Stimulated activated CD4-positive, alpha-beta T cell treated with anti-CD3 and anti-CD28 coated beads, Interleukin-1b, Interleukin-23, amount 100 ng/mL, for 1 hour (primary cell): ENCODE data around the gene RBPMS2.
A peak's percentile ranks its signal among the peaks of the same experiment; 100 is the strongest.
"Not testable (repeated sequence)": the region's sequence is repeated elsewhere in the genome, so short reads cannot be mapped to it uniquely, and the experiment has no call there.

ENCODE experiments used
- DNase-seq, 2 donors: peaks; one replicate each; pipeline ENCODE4 v3.0.0-alpha.2; 2020; ENCODE audit warnings: low read depth in 2 of 2

The RBPMS2 gene

GRCh38 chr15:64775551-64776401, at the start of gene RBPMS2:
RBPMS2 (minus strand) TSS chr15:64775589; CDS start chr15:64775319, 270 bp downstream.
- no peak for DNase-seq

DNA sequence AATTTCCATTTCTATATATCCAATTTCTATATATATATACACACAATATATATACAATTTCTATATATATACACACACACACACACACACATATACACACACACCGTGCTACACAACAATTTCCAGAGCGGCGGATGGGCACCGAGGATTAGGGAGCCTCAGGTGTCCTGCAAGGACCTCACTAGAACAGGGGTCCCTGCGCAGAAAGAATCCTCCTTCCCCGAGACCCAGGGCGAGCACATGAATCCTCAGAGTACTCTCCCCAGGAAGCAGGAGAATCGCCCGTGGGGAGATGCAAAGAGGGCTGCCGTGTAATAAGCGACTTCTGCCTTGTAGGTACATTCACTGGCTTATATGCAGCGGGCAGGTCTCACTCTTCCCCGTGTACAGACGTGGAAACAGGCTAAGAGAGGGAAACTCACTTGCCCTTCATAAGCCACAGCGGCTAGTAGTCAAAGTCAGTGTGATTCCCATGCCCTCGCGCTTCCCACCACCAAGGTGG, 49.6 kb upstream of the RBPMS2 start:
- DNase-seq, result no peak

GRCh38 chr15:64816452-64816851, 41.1 kb upstream of the RBPMS2 start:
- DNase-seq, result no peak

DNA sequence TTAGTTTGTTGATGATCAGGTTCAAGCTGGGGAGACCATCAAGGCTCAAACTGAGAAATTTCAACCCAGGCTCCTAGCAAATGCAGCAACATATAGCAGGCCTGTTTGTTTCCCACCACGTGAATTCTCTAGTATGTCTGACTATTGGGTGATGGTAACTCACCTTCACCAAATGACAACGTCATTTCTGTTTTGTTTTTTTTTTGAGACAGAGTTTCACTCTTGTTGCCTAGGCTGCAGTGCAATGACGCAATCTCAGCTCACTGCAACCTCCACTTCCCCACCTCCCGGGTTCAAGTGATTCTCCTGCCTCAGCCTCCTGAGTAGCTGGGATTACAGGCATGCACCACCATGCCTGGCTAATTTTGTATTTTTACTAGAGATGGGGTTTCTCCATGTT, 39.6 kb upstream of the RBPMS2 start:
- not testable (repeated sequence) for DNase-seq

DNA sequence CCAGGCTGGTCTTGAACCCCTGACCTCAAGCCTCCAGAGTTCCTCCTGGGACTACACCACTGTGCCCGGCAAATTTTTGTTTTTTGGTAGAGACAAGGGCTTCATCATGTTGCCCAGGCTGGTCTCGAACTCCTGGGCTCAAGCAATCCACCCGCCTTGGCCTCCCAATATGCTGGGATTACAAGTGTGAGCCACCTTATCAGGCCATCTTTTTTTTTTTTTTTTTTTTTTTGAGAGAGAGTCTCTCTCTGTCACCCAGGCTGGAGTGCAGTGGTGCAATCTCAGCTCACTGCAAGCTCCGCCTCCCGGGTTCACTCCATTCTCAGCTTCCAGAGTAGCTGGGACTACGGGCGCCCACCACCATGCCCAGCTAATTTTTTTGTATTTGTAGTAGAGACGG, 38.9 kb upstream of the RBPMS2 start:
- DNase-seq, result not testable (repeated sequence)

GRCh38 chr15:64813075-64813474, 37.7 kb upstream of the RBPMS2 start:
- no peak for DNase-seq

DNA sequence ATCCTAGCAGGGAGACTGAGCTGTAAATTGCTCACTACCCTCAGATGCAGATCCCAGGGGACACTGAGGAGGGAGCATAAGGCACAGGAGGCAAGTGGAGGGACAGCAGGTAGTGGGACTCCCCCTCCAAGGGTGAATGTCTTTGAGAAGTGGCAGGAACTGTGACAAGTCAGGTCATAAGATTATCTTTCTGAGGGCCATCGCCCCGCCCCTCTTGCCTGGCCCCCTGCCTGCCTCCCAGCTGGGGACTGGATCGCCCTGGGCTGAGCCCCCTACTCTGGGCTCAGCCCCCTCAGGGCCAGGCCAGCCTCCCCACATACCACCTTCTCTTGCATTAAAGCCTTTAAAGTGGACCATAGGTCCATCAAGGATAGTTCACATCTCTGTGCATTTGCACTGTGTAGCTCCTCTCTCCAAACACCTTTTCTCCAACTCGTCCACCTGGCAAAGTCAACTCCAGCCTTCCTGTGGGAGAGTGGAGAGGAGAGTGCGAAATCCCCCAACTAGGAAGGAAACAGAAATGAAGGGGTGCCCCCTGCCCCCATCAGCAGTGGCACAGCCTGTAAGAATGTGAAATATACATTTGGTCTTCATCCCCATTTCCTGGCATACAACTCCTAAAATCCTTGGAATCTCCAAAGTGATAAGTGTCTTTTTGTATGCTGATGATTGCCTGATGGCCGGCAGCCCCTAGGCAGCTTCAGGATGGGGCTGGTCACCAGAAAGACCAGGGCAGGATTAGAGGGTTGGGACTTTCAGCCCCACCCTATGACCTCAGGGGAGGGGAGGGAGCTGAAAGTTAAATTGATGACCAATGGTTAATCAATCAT, 35.3 kb upstream of the RBPMS2 start:
- DNase-seq, result no peak

GRCh38 chr15:64809649-64810496, 34.5 kb upstream of the RBPMS2 start:
- DNase-seq, result peak; percentile 27 to 52

DNA sequence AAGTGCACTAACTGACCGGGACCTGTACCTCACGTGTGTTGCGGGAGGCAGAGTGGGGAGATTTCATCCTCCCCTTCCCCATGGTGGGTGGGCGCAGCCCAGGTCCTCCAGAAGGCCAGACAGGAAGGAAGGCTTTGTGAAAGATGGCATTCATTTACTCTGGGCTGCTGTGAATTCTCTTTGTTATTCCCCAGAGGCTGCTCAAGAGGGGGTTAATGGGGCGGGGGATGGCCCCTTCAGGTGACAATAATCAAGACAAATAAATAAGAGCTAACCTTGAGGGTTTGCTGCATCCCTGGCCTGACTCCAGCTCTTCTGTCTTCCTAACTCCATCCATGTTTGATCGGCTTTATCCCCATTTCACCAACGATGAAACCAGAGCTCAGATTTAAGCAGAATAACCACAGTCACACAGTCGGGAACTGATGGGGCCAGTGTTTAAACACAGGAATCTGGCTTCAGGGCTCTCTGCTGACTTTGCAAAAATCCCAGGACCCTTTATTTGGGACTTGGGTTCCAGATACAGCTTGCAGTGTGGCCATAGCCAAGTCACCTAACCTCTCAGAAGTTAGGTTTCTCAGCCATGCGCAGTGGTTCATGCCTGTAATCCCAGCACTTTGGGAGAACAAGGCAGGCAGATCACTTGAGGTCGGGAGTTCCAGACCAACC, 33.5 kb upstream of the RBPMS2 start:
- no peak for DNase-seq

GRCh38 chr15:64807751-64808222, 32.4 kb upstream of the RBPMS2 start:
- DNase-seq, result no peak

DNA sequence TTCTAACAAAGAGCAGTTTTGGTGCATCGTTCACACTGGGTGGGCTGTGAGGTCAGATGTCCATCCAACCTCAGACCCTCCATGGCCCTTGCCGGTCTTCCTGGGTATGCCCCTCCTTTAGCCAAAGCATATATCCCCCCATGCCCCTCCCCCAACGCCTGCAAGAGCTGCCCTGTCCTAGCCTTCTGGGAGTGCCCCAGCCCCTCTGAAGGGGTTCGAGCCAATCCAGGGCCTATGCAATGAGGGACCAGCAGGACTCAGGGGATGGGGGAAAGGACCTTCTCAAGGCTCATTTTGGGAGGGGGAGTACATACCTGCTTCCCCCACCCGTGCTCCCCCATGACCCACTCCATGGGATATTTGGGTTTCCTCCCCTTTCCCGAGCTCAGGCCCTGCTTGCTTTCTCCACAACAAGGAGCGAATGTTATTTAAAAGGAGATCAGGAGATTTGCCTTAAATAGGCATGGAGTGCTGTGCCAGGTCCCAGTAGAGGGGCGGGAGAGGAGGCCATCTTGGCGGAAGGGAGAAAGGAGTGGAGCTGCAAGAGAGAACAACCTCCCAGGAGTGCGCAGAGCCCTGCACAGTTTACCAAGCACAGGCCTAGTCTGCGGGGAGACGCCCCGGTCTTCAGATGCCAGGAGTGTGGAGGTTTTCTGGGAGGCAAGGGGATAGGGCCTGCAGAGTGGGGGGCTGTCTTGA, 31.8 kb upstream of the RBPMS2 start:
- no peak for DNase-seq

GRCh38 chr15:64806509-64806908, 31.1 kb upstream of the RBPMS2 start:
- DNase-seq, result no peak

- DNase-seq, result no peak
Observed at GRCh38 chr15:64804619-64805018, 29.2 kb upstream of the RBPMS2 start.

DNA sequence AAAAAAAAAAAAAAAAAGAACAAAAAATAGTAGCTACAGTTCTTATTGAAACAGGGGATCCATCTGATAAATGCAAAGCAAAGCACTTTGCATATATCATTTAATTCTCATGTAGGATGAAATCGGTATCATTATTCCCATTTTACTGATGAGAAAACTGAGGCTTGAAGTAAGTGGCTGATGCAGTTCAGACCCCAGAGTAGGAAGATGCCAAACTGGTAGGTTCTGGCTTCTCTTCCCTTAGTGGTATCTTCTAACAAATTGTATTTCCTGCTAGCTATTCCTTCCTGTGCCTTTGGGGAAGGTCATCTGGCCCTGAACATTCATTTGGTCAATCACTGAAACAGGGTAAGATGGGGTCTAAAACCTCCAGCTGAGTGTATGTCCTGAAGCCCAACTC, 28.1 kb upstream of the RBPMS2 start:
- no peak for DNase-seq

- no peak for DNase-seq
Observed at GRCh38 chr15:64800476-64800875, 25.1 kb upstream of the RBPMS2 start.

DNA sequence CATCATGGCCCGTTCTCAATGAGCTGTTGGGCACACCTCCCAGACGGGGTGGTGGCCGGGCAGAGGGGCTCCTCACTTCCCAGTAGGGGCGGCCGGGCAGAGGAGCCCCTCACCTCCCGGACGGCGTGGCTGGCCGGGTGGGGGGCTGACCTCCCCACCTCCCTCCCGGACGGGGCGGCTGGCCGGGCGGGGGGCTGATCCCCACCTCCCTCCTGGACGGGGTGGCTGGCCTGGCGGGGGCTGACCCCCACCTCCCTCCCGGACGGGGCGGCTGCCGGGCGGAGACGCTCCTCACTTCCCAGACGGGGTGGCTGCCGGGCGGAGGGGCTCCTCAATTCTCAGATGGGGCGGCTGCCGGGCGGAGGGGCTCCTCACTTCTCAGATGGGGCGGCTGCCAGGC, 23.5 kb upstream of the RBPMS2 start:
- DNase-seq, result not testable (repeated sequence)

- DNase-seq, result not testable (repeated sequence)
Observed at GRCh38 chr15:64795921-64796320, 20.5 kb upstream of the RBPMS2 start.

DNA sequence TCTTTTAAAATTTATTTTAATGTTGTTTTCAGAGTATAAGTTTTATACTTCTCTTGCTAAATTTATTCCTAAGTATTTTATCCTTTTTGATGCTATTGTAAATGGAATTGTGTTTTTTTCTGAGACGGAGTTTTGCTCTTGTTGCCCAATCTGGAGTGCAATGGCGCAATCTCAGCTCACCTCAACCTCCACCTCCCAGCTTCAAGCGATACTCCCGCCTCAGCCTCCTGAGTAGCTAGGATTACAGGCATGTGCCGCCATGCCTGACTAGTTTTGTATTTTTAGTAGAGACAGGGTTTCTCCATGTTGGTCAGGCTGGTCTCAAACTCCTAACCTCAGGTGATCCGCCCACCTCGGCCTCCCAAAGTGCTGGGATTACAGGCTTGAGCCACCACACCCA, 19.9 kb upstream of the RBPMS2 start:
- not testable (repeated sequence) for DNase-seq

GRCh38 chr15:64792282-64792681, 16.9 kb upstream of the RBPMS2 start:
- no peak for DNase-seq

- no peak for DNase-seq
Observed at GRCh38 chr15:64791401-64791800, 16.0 kb upstream of the RBPMS2 start.
